H1 (cell line): ENCODE data around the gene TCF7L1. TPM values are rescaled to one million over a fixed set of nuclear protein-coding genes. Genes with fewer than 3 reads are reported as not detected.

Experiments
- CTCF ChIA-PET: fragments of 300-600 bp; sonication (Branson Sonifier 250); formaldehyde crosslinking; loops from one replicate; lab custom pipeline; 2021; ENCODE audit not compliant: partially characterized antibody; lab: Charles Lee
- POLR2A ChIA-PET: fragments of 300-600 bp; sonication (Branson Sonifier 250); formaldehyde crosslinking; loops from one replicate; lab custom pipeline; 2021; ENCODE audit warnings: inconsistent platforms; ENCODE audit not compliant: partially characterized antibody; lab: Charles Lee
- DNase-seq, 2 experiments: peaks; one replicate each; pipeline versions ENCODE4 v3.0.0 to v3.0.0-alpha.2; 2010 to 2022; ENCODE audit warnings: low spot score in 2 of 2, low read depth in 1 of 2, mixed read lengths in 1 of 2
- FAIRE-seq: peaks from 2 replicates; lab custom pipeline; 2011; peaks lifted over from hg19 to GRCh38; lab: Jason Lieb, UNC
- H2AFZ ChIP-seq: 2 replicates; pipeline ENCODE4 v1.8.1; 2012; ENCODE audit warnings: low read length, inconsistent platforms
- H2AK5ac ChIP-seq: 2 replicates; pipeline ENCODE4 v1.6.1; 2013; ENCODE audit warnings: low read depth, low read length
- H2BK120ac ChIP-seq: replicated peaks from 2 replicates; pipeline ENCODE3; 2013; ENCODE audit warnings: low read depth, low read length, inconsistent platforms
- H2BK12ac ChIP-seq: 2 replicates; pipeline ENCODE4 v1.6.1; 2013; ENCODE audit warnings: low read depth, low read length
- H2BK15ac ChIP-seq: 2 replicates; pipeline ENCODE4 v1.6.1; 2013; ENCODE audit warnings: low read length
- H2BK20ac ChIP-seq: 2 replicates; pipeline ENCODE4 v1.6.1; 2013; ENCODE audit warnings: low read length
- H2BK5ac ChIP-seq: 2 replicates; pipeline ENCODE4 v1.6.1; 2013; ENCODE audit warnings: low read depth, low read length
- H3K14ac ChIP-seq: 2 replicates; pipeline ENCODE4 v1.6.1; 2013; ENCODE audit warnings: inconsistent platforms; ENCODE audit not compliant: insufficient read length
- H3K18ac ChIP-seq: 2 replicates; pipeline ENCODE4 v1.6.1; 2013; ENCODE audit warnings: low read length; ENCODE audit errors: extremely low read depth
- H3K23ac ChIP-seq: 2 replicates; pipeline ENCODE4 v1.6.1; 2013; ENCODE audit warnings: inconsistent platforms; ENCODE audit not compliant: insufficient read length
- H3K23me2 ChIP-seq: 2 replicates; pipeline ENCODE4 v1.6.1; 2013; ENCODE audit warnings: low read depth, low read length
- H3K27ac ChIP-seq: 2 replicates; pipeline ENCODE4 v1.6.1; 2011; ENCODE audit warnings: low read depth, low read length, inconsistent platforms
- H3K27me3 ChIP-seq, 4 experiments: replicated peaks in 1 of 4; 1 replicate in 1 of 4; 2 replicates in 3 of 4; pipeline versions ENCODE4 v1.6.1 to v1.8.1; 2011 to 2013; ENCODE audit warnings: low read length in 3 of 4, mild to moderate bottlenecking in 3 of 4, inconsistent platforms in 2 of 4, mixed read lengths in 2 of 4, moderate library complexity in 1 of 4; ENCODE audit not compliant: control insufficient read depth in 3 of 4, insufficient read depth in 3 of 4; ENCODE audit errors: extremely low read depth in 1 of 4
- H3K36me3 ChIP-seq, 4 experiments: 2 replicates each; pipeline versions ENCODE4 v1.6.1 to v1.8.1; 2011 to 2013; ENCODE audit warnings: mild to moderate bottlenecking in 4 of 4, low read length in 3 of 4, moderate library complexity in 2 of 4, control low read depth in 1 of 4, inconsistent platforms in 1 of 4; ENCODE audit not compliant: insufficient read depth in 4 of 4, control insufficient read depth in 2 of 4
- H3K4ac ChIP-seq: replicated peaks from 2 replicates; pipeline ENCODE3; 2013; ENCODE audit warnings: low read length, low read depth, mixed read lengths, inconsistent platforms; ENCODE audit not compliant: insufficient read length
- H3K4me1 ChIP-seq, 4 experiments: replicated peaks in 1 of 4; 1 replicate in 1 of 4; 2 replicates in 3 of 4; pipeline versions ENCODE4 v1.6.1 to v1.8.1; 2011 to 2013; ENCODE audit warnings: low read length in 3 of 4, inconsistent platforms in 2 of 4, mixed read lengths in 1 of 4; ENCODE audit not compliant: insufficient read depth in 4 of 4, control insufficient read depth in 3 of 4
- H3K4me2 ChIP-seq, 2 experiments: 2 replicates each; pipeline versions ENCODE4 v1.6.1 to v1.8.1; 2011 to 2013; ENCODE audit warnings: low read depth in 2 of 2, low read length in 2 of 2, control low read depth in 1 of 2, inconsistent platforms in 1 of 2, mild to moderate bottlenecking in 1 of 2; ENCODE audit not compliant: insufficient read depth in 1 of 2
- H3K4me3 ChIP-seq, 4 experiments: fragments of 200-600, 300-600 bp in 1 of 4; sonication (generic), shearing (Covaris generic), sonication (Bioruptor Twin) in 1 of 4; 2 replicates each; pipeline versions ENCODE4 v1.5.1 to v1.8.1; 2011 to 2016; ENCODE audit warnings: low read length in 4 of 4, low read depth in 3 of 4, control low read depth in 2 of 4, inconsistent platforms in 2 of 4, mild to moderate bottlenecking in 2 of 4, mixed read lengths in 1 of 4, moderate library complexity in 1 of 4; ENCODE audit not compliant: insufficient read depth in 2 of 4; ENCODE audit errors: extremely low read depth in 1 of 4
- H3K56ac ChIP-seq: replicated peaks from 2 replicates; pipeline ENCODE3; 2013; ENCODE audit warnings: low read depth, mild to moderate bottlenecking, mixed read lengths, low read length, inconsistent platforms; ENCODE audit not compliant: insufficient read length
- H3K79me1 ChIP-seq: 2 replicates; pipeline ENCODE4 v1.6.1; 2013; ENCODE audit warnings: low read depth, low read length, control low read depth
- H3K79me2 ChIP-seq, 2 experiments: 2 replicates each; pipeline versions ENCODE4 v1.6.1 to v1.8.1; 2012 to 2013; ENCODE audit warnings: low read length in 2 of 2, mild to moderate bottlenecking in 2 of 2, inconsistent platforms in 1 of 2; ENCODE audit not compliant: insufficient read depth in 2 of 2, control insufficient read depth in 1 of 2
- H3K9ac ChIP-seq, 4 experiments: replicated peaks in 1 of 4; 1 replicate in 1 of 4; 2 replicates in 3 of 4; pipeline versions ENCODE4 v1.6.1 to v1.8.1; 2011 to 2013; ENCODE audit warnings: low read depth in 3 of 4, low read length in 3 of 4, control low read depth in 2 of 4, mild to moderate bottlenecking in 2 of 4, moderate library complexity in 2 of 4, inconsistent platforms in 1 of 4; ENCODE audit errors: extremely low read depth in 1 of 4
- H3K9me3 ChIP-seq, 2 experiments: 2 replicates each; pipeline versions ENCODE4 v1.6.1 to v1.8.1; 2012 to 2013; ENCODE audit warnings: mild to moderate bottlenecking in 2 of 2, moderate library complexity in 2 of 2, control low read depth in 1 of 2, inconsistent platforms in 1 of 2, low read depth in 1 of 2, low read length in 1 of 2, mixed read lengths in 1 of 2; ENCODE audit not compliant: insufficient read depth in 2 of 2
- H4K20me1 ChIP-seq, 2 experiments: replicated peaks in 1 of 2; 2 replicates each; pipeline versions ENCODE3 to v1.8.1; 2011 to 2013; ENCODE audit warnings: inconsistent platforms in 2 of 2, low read length in 2 of 2, mild to moderate bottlenecking in 1 of 2; ENCODE audit not compliant: insufficient read depth in 2 of 2, control insufficient read depth in 1 of 2
- H4K5ac ChIP-seq: 2 replicates; pipeline ENCODE4 v1.6.1; 2013; ENCODE audit warnings: low read length, low read depth, mixed read lengths, inconsistent platforms; ENCODE audit not compliant: insufficient read length
- H4K8ac ChIP-seq: 2 replicates; pipeline ENCODE4 v1.8.0; 2013; ENCODE audit warnings: mild to moderate bottlenecking, moderate library complexity, low read length, inconsistent platforms; ENCODE audit not compliant: insufficient read depth; ENCODE audit errors: extremely low read depth
- H4K91ac ChIP-seq: replicated peaks from 2 replicates; pipeline ENCODE3; 2013; ENCODE audit warnings: low read length, mixed read lengths, inconsistent platforms; ENCODE audit not compliant: insufficient read length
- BACH1 ChIP-seq: IDR thresholded peaks from 2 replicates; pipeline ENCODE4 v1.6.1; 2012; ENCODE audit warnings: low read length, improper control_type of control experiment
- CHD1 ChIP-seq: IDR thresholded peaks from 2 replicates; pipeline ENCODE4 v1.6.1; 2012; ENCODE audit warnings: low read depth, low read length, improper control_type of control experiment
- CTBP2 ChIP-seq: IDR thresholded peaks from 2 replicates; pipeline ENCODE4 v1.7.0; 2011; ENCODE audit warnings: borderline replicate concordance, mild to moderate bottlenecking, moderate library complexity, mixed read lengths, low read length; ENCODE audit not compliant: insufficient read depth, insufficient read length
- GABPA ChIP-seq: IDR thresholded peaks from 2 replicates; pipeline ENCODE4 v1.6.1; 2011; ENCODE audit warnings: mild to moderate bottlenecking, low read length, moderate library complexity, borderline replicate concordance; ENCODE audit not compliant: insufficient read depth
- HDAC2 ChIP-seq, 2 experiments: fragments of 300-600 bp in 1 of 2; sonication (generic) in 1 of 2; IDR thresholded peaks; 2 replicates each; pipeline ENCODE4 v1.6.1; 2011 to 2012; ENCODE audit warnings: low read depth in 2 of 2, low read length in 2 of 2, mild to moderate bottlenecking in 2 of 2, moderate library complexity in 2 of 2, borderline replicate concordance in 1 of 2, inconsistent platforms in 1 of 2
- HDAC6 ChIP-seq: IDR thresholded peaks from one replicate; pipeline ENCODE4 v1.7.1; 2012; ENCODE audit warnings: low read depth, mild to moderate bottlenecking, inconsistent platforms, low read length, moderate library complexity
- POLR2A ChIP-seq, 2 experiments: IDR thresholded peaks; 1 replicate in 1 of 2; 2 replicates in 1 of 2; pipeline ENCODE4 v1.6.1; 2011; ENCODE audit warnings: low read depth in 2 of 2, low read length in 2 of 2, mild to moderate bottlenecking in 2 of 2; ENCODE audit errors: control extremely low read depth in 1 of 2
- RBBP5 ChIP-seq: IDR thresholded peaks from 2 replicates; pipeline ENCODE4 v1.7.1; 2012; ENCODE audit warnings: low read depth, mild to moderate bottlenecking, inconsistent platforms, low read length, moderate library complexity, borderline replicate concordance
- SAP30 ChIP-seq: fragments of 300-600 bp; sonication (generic); IDR thresholded peaks from 2 replicates; pipeline ENCODE4 v1.7.1; 2012; ENCODE audit warnings: low read length, moderate library complexity, mild to moderate bottlenecking, inconsistent platforms; ENCODE audit not compliant: insufficient read depth, insufficient replicate concordance
- SP4 ChIP-seq: IDR thresholded peaks from 2 replicates; pipeline ENCODE4 v1.6.1; 2012; ENCODE audit warnings: low read length, inconsistent platforms
- TAF7 ChIP-seq: optimal IDR thresholded peaks from 2 replicates; pipeline ENCODE3; 2011; ENCODE audit warnings: low read depth, mild to moderate bottlenecking, inconsistent platforms, low read length, moderate library complexity, borderline replicate concordance
- ZNF274 ChIP-seq: IDR thresholded peaks from 2 replicates; pipeline ENCODE4 v1.7.0; 2012; ENCODE audit warnings: low read length, borderline replicate concordance; ENCODE audit errors: extremely low read depth
- WGBS, 2 experiments: shearing (Covaris generic) in 1 of 2; methylation state at CpG; one replicate each; pipeline versions ENCODE4 v1.1.6 to v1.1.7; 2013 to 2015; ENCODE audit warnings: low lambda C conversion rate in 2 of 2, mixed read lengths in 2 of 2, inconsistent platforms in 1 of 2, low coverage in 1 of 2, missing lambda C conversion rate in 1 of 2; ENCODE audit not compliant: insufficient replicate concordance in 2 of 2, insufficient coverage in 1 of 2, insufficient read length in 1 of 2; ENCODE audit errors: extremely low coverage in 1 of 2, missing lambda C conversion rate in 1 of 2; 5-methylcytosine and 5-hydroxymethylcytosine counted together
- polyA plus RNA-seq, 7 experiments: library from polyadenylated mRNA; depleted of rRNA in 3 of 7; stranded (reverse) in 5 of 7; unstranded in 2 of 7; fragments of >200 nt in 5 of 7; fragments of 200-250 nt in 2 of 7; gene quantifications; 1 replicate in 5 of 7; 2 replicates in 1 of 7; 4 replicates in 1 of 7; pipeline versions ENCODE4 v1.2.1 to v1.2.3, GENCODE V29; 2011 to 2013; ENCODE audit warnings: missing spikeins in 2 of 7, mixed read lengths in 2 of 7
- total RNA-seq: library from RNA; stranded (reverse); fragmentation: NEBNext Ultra II Directional; extraction: Animal tissue kit (Norgen Biotek cat#: 25700); gene quantifications from 2 replicates; pipeline ENCODE4 v1.2.1, GENCODE V29; 2021

Gene TCF7L1
- total and polyA plus RNA-seq, 2 of the 8 experiments (the other 6 are each of a cell fraction or from before 2014, with no cell fraction given), result 27.5 to 108 TPM

GRCh38 chr2:85116207-85116606 lies 17.0 kb upstream of the TCF7L1 start:
- TF ChIP-seq HDAC6 (no peak), RBBP5 (no peak), TAF7 (no peak), HDAC2 (IDR thresholded peaks at IDR 0.05; ENCODE audit: borderline replicate concordance in 1 of 2, low read depth in 2 of 2, low read length in 2 of 2) (no peak), SAP30 (no peak), BACH1 (no peak), SP4 (no peak), GABPA (no peak), ZNF274 (no peak), CTBP2 (no peak), POLR2A (IDR thresholded peaks at IDR 0.05; ENCODE audit: control extremely low read depth in 1 of 2, low read depth in 2 of 2, low read length in 2 of 2) (no peak), CHD1 (no peak)
- H2BK5ac ChIP-seq, result no peak overlapping the region
- no peak overlapping the region for H3K18ac ChIP-seq
- no peak overlapping the region for H2BK15ac ChIP-seq
- H4K8ac ChIP-seq, result no peak overlapping the region
- H3K4me2 ChIP-seq, result no peak overlapping the region
- DNase-seq, result no peak
- no peaks in the 10 kb centered on the region for H3K23me2 ChIP-seq
- ChIA-PET POLR2A (interaction anchor here (0.7 kb wide), 1 partner anchor 17 kb away, joined by 3 read pairs; the partner anchor contains the start of gene TCF7L1), CTCF (interaction anchor here (0.5 to 1.0 kb wide), 6 partner anchors 9 to 592 kb away, joined by 3 to 5 read pairs (median 3); no protein-coding TSS in a partner anchor)
- no peaks in the 10 kb centered on the region for H3K79me2 ChIP-seq
- H3K27ac ChIP-seq, result no peak overlapping the region
- H3K4me1 ChIP-seq, result peaks cover 0 to 3% (median under 1%) of the 10 kb centered on the region in 4 experiments; a peak in 1 of 7 replicates
- H4K91ac ChIP-seq, result no peak overlapping the region
- H2BK12ac ChIP-seq, result no peak overlapping the region
- no peaks in the 10 kb centered on the region for H3K79me1 ChIP-seq
- no peak overlapping the region for H3K4me3 ChIP-seq
- H3K56ac ChIP-seq, result no peak overlapping the region
- peaks cover 2 to 25% (median 18%) of the 10 kb centered on the region in 4 experiments for H3K27me3 ChIP-seq
- no peak overlapping the region for H4K5ac ChIP-seq
- no peak overlapping the region for H3K9ac ChIP-seq
- H3K4ac ChIP-seq, result no peak overlapping the region
- no peak overlapping the region for H3K14ac ChIP-seq
- no peak overlapping the region for H3K23ac ChIP-seq
- 88% methylated on average over 3 of the region's 3 CpGs; no CpG with 5 or more reads in 1 of the 2 experiments for WGBS, 2 experiments
- no peak overlapping the region for H2BK120ac ChIP-seq
- H2AK5ac ChIP-seq, result no peak overlapping the region
- no peaks in the 10 kb centered on the region for H3K36me3 ChIP-seq
- H2BK20ac ChIP-seq, result no peak overlapping the region
- FAIRE-seq, result no peak
- H4K20me1 ChIP-seq, result no peaks in the 10 kb centered on the region
- no peaks in the 10 kb centered on the region for H3K9me3 ChIP-seq
- no peak overlapping the region for H2AFZ ChIP-seq
